Natural killer cell (primary cell): ENCODE data around the gene SH3PXD2B. TPM values are rescaled to one million over a fixed set of nuclear protein-coding genes. Genes with fewer than 3 reads are reported as not detected.
A peak's percentile ranks its signal among the peaks of the same experiment; 100 is the strongest.
"Not testable (repeated sequence)": the region's sequence is repeated elsewhere in the genome, so short reads cannot be mapped to it uniquely, and the experiment has no call there.

Experiments
- ATAC-seq, 3 donors: fragments of 150-1000 bp in 2 of 3; fragments of 200-7000 bp in 1 of 3; cut with Tn5 transposase; 1 replicate in 1 of 3; 2 replicates in 2 of 3; pipeline ENCODE4 v1.10.0; 2021; ENCODE audit warnings: mild to moderate bottlenecking in 2 of 3, moderate library complexity in 2 of 3
- DNase-seq, 2 donors: peaks; one replicate each; pipeline versions ENCODE4 v3.0.0 to v3.0.0-alpha.2; 2013 to 2021; ENCODE audit warnings: mixed read lengths in 1 of 2
- H3K27ac ChIP-seq: one replicate; pipeline ENCODE4 v1.5.1; 2013; ENCODE audit warnings: mild to moderate bottlenecking, low read length
- H3K27me3 ChIP-seq: one replicate; pipeline ENCODE4 v1.6.1; 2013; ENCODE audit warnings: low read length; ENCODE audit not compliant: control insufficient read depth, insufficient read depth
- H3K36me3 ChIP-seq: one replicate; pipeline ENCODE4 v1.6.1; 2013; ENCODE audit warnings: low read length; ENCODE audit not compliant: control insufficient read depth, insufficient read depth
- H3K4me1 ChIP-seq: one replicate; pipeline ENCODE4 v1.6.1; 2013; ENCODE audit warnings: low read length; ENCODE audit not compliant: control insufficient read depth, insufficient read depth
- H3K4me3 ChIP-seq: one replicate; pipeline ENCODE4 v1.5.1; 2013; ENCODE audit warnings: low read length
- H3K9me3 ChIP-seq: one replicate; pipeline ENCODE4 v1.6.1; 2013; ENCODE audit warnings: low read length; ENCODE audit not compliant: control insufficient read depth, insufficient read depth
- H3K27ac Mint-ChIP-seq, 2 donors: one replicate each; pipeline ENCODE4 v1.8.0; 2022; ENCODE audit warnings: mild to moderate bottlenecking in 2 of 2, mixed read lengths in 2 of 2, moderate library complexity in 1 of 2
- H3K27me3 Mint-ChIP-seq, 2 donors: one replicate each; pipeline ENCODE4 v1.8.0; 2022; ENCODE audit warnings: low read depth in 2 of 2, mixed read lengths in 2 of 2
- H3K36me3 Mint-ChIP-seq: one replicate; pipeline ENCODE4 v1.8.0; 2022; ENCODE audit warnings: mixed read lengths
- H3K4me1 Mint-ChIP-seq, 2 donors: one replicate each; pipeline ENCODE4 v1.8.0; 2022; ENCODE audit warnings: mixed read lengths in 2 of 2
- H3K4me3 Mint-ChIP-seq: one replicate; pipeline ENCODE4 v1.8.0; 2022; ENCODE audit warnings: mild to moderate bottlenecking, moderate library complexity, mixed read lengths
- H3K9me3 Mint-ChIP-seq, 2 donors: one replicate each; pipeline ENCODE4 v1.8.0; 2022; ENCODE audit warnings: mixed read lengths in 2 of 2
- WGBS: methylation state at CpG from one replicate; pipeline ENCODE4 v1.1.7; 2013; ENCODE audit warnings: missing lambda C conversion rate; ENCODE audit not compliant: insufficient coverage; 5-methylcytosine and 5-hydroxymethylcytosine counted together
- intact Hi-C: fragments of 100-400 bp; cut with micrococcal nuclease; formaldehyde crosslinking; loops from one replicate; pipeline ENCODE4 v1.14.2; 2022
- total RNA-seq, 4 donors: library from RNA; stranded (reverse); fragments of 120-200 nt in 1 of 4; gene quantifications; one replicate each; pipeline versions ENCODE4 v1.2.3 to v1.2.4, GENCODE V29; 2013 to 2022
- TF ChIP-seq, protein P1 (sequence below): fragments of 200-600 bp; IDR thresholded peaks from one replicate; pipeline ENCODE4 v1.8.0; 2022; ENCODE audit warnings: antibody characterized with exemption

The SH3PXD2B gene
- total RNA-seq, 3 donors from 2014 or later (not counting 1 experiment from before 2014, with no cell fraction given), result 0.25 to 0.35 TPM; not detected in 1

DNA sequence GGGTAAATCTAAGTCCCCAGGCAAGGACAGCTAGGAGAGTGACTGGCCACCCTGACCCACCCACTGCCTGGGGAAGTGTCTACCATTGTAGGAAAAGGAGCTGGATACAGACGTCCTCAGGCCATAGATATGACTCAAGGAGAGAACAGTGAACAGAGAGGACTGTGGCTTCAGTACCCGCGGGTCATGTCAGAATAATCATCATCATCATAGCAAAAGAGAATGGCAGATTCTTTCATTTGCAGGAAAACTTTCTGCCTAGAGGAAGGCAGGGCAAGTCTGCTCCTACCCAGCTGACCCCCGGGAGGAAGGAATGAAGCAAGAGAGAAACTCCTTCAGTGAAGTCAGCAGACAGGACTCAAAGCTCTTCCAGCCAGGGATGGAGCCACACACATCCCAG is 118.6 kb downstream of the SH3PXD2B start:
- Mint-ChIP-seq H3K9me3 (no peaks in the 10 kb centered on the region), H3K27me3 (peaks cover 0 to 4% of the 10 kb centered on the region in 2 donors), H3K36me3 (no peaks in the 10 kb centered on the region), H3K27ac (no peak overlapping the region), H3K4me3 (no peak overlapping the region), H3K4me1 (no peaks in the 10 kb centered on the region)
- intact Hi-C loops, result no loop called here
- ATAC-seq (no peak), DNase-seq (no peak)
- 82% methylated on average over 4 of the region's 4 CpGs for WGBS
- Histone ChIP-seq H3K27ac (no peak overlapping the region), H3K4me3 (no peak overlapping the region), H3K9me3 (no peaks in the 10 kb centered on the region), H3K4me1 (no peaks in the 10 kb centered on the region), H3K27me3 (no peaks in the 10 kb centered on the region), H3K36me3 (no peaks in the 10 kb centered on the region)
- TF ChIP-seq, protein P1, sequence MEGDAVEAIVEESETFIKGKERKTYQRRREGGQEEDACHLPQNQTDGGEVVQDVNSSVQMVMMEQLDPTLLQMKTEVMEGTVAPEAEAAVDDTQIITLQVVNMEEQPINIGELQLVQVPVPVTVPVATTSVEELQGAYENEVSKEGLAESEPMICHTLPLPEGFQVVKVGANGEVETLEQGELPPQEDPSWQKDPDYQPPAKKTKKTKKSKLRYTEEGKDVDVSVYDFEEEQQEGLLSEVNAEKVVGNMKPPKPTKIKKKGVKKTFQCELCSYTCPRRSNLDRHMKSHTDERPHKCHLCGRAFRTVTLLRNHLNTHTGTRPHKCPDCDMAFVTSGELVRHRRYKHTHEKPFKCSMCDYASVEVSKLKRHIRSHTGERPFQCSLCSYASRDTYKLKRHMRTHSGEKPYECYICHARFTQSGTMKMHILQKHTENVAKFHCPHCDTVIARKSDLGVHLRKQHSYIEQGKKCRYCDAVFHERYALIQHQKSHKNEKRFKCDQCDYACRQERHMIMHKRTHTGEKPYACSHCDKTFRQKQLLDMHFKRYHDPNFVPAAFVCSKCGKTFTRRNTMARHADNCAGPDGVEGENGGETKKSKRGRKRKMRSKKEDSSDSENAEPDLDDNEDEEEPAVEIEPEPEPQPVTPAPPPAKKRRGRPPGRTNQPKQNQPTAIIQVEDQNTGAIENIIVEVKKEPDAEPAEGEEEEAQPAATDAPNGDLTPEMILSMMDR, result no peak

DNA sequence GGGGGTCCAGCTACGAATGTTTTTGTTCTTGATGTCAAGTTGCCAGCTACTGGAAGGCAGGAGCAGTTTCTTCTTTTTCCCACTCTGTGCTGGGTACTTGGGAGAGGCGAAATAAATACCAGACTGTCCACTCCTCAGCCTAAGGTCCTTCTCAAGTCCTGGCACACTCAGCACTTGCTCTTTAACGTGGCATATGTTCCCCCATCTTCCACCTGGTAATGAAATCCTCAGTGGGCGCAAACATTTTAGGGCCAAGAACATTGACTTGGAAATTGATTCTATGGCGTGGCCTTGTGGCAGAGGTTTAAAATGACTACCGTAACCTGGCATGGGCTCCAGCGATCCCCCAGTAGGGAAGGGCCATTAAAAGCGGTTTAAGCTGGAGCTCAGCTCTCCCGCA is 119.7 kb downstream of the SH3PXD2B start:
- ATAC-seq (no peak), DNase-seq (no peak)
- intact Hi-C loops, result no loop called here
- 92% methylated on average over 9 of the region's 9 CpGs for WGBS
- Histone ChIP-seq H3K4me3 (no peak overlapping the region), H3K27ac (no peak overlapping the region), H3K9me3 (no peaks in the 10 kb centered on the region), H3K36me3 (no peaks in the 10 kb centered on the region), H3K4me1 (no peaks in the 10 kb centered on the region), H3K27me3 (no peaks in the 10 kb centered on the region)
- Mint-ChIP-seq H3K36me3 (no peaks in the 10 kb centered on the region), H3K27me3 (peaks cover under 1 to 8% of the 10 kb centered on the region in 2 donors), H3K4me3 (no peak overlapping the region), H3K4me1 (no peaks in the 10 kb centered on the region), H3K27ac (no peak overlapping the region), H3K9me3 (no peaks in the 10 kb centered on the region)
- TF ChIP-seq, protein P1, result no peak

DNA sequence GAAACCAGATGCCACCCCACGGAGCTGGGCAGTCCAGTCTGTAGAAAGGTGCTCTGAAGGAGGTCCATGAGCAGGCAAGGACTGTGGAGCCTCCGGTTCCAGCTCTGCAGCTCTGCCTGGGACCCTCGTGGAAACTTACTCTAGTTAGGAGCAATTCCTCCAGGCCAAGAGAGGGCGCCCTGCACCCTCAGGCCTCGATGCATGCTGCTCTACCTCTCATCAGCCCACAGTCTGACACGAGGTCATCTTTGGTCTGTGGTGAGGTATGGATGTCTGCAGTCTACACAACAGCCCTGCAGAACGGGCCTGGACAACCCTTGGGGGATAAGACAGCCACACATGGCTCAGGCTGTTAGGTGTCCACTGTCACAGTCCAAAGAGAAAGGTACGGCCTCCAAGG is 120.1 kb downstream of the SH3PXD2B start:
- DNase-seq, result no peak
- peaks cover 0 to 8% of the 10 kb centered on the region in 2 donors for H3K27me3 Mint-ChIP-seq
- no peaks in the 10 kb centered on the region for H3K9me3 Mint-ChIP-seq
- ATAC-seq, result peak in 1 of 3 donors; percentile 30
- H3K4me3 Mint-ChIP-seq, result no peak overlapping the region
- WGBS, result 92% methylated on average over 6 of the region's 8 CpGs
- H3K9me3 ChIP-seq, result no peaks in the 10 kb centered on the region
- no peaks in the 10 kb centered on the region for H3K4me1 Mint-ChIP-seq
- no peaks in the 10 kb centered on the region for H3K36me3 Mint-ChIP-seq
- TF ChIP-seq, protein P1, result no peak
- H3K36me3 ChIP-seq, result no peaks in the 10 kb centered on the region
- H3K27ac ChIP-seq, result no peak overlapping the region
- intact Hi-C loops, result no loop called here
- no peaks in the 10 kb centered on the region for H3K4me1 ChIP-seq
- no peaks in the 10 kb centered on the region for H3K27me3 ChIP-seq
- H3K27ac Mint-ChIP-seq, result no peak overlapping the region
- H3K4me3 ChIP-seq, result no peak overlapping the region

DNA sequence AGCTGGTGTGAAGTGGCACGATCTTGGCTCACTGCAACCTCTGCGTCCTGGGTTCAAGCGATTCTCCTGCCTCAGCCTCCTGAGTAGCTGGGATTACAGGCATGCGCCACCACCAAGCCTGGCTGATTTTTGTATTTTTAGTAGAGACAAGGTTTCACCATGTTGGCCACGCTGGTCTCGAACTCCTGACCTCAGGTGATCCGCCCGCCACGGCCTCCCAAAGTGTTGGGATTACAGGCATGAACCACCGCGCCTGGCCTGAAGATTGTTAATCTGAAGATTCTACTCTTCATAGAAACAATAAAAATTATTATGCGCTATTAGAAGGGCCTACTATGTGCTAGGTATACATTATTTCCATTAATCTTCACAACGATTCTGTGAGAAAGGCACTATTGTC is 127.4 kb downstream of the SH3PXD2B start:
- H3K27me3 Mint-ChIP-seq, H3K27ac Mint-ChIP-seq, H3K27ac ChIP-seq, H3K27me3 ChIP-seq, intact Hi-C loops, H3K9me3 Mint-ChIP-seq, H3K36me3 Mint-ChIP-seq, DNase-seq, H3K4me1 Mint-ChIP-seq, H3K4me3 Mint-ChIP-seq, ATAC-seq, H3K36me3 ChIP-seq, H3K9me3 ChIP-seq, H3K4me1 ChIP-seq, H3K4me3 ChIP-seq: not testable (repeated sequence)
- 88% methylated on average over 13 of the region's 13 CpGs for WGBS
